ENCODE data around the gene INCA1. TPM values are rescaled to one million over a fixed set of nuclear protein-coding genes. Genes with fewer than 3 reads are reported as not detected.
A peak's percentile ranks its signal among the peaks of the same experiment; 100 is the strongest.

The INCA1 gene
- polyA plus RNA-seq, 3 donors, result 0.38 to 0.52 (median 0.44) TPM

GRCh38 chr17:4944554-4945175 is 52.7 kb downstream of the INCA1 start:
- H3K4me1 Mint-ChIP-seq, result peaks cover 66% of the 10 kb centered on the region
- peaks cover 0 to 5% (median 0%) of the 10 kb centered on the region in 3 donors for H3K27me3 Mint-ChIP-seq (ENCODE audit: low read depth in 3 of 3)
- no peaks in the 10 kb centered on the region for H3K9me3 ChIP-seq (replicated peaks in 1 of 2; ENCODE audit: control insufficient read depth in 1 of 2, insufficient read depth in 1 of 2, low read length in 2 of 2)
- peaks cover 32 to 43% of the 10 kb centered on the region in 2 donors for H3K36me3 ChIP-seq (replicated peaks in 1 of 2; ENCODE audit: control insufficient read depth in 1 of 2, insufficient read depth in 2 of 2, low read length in 2 of 2)
- H3K4me3 Mint-ChIP-seq, result peak overlapping the region; percentile 68 to 86
- H3K79me2 ChIP-seq (ENCODE audit: insufficient read depth, low read length), result peaks cover 81% of the 10 kb centered on the region
- intact Hi-C loops (cut with micrococcal nuclease), result loop anchor here in 1 of 2 donors (5.0 kb wide), 2 partner anchors 42 to 177 kb away; partner anchors contain the start of gene CHRNE
- H3K9me3 Mint-ChIP-seq, result no peaks in the 10 kb centered on the region
- H3K9ac ChIP-seq (ENCODE audit: insufficient read depth, low read length, poor library complexity, severe bottlenecking), result peak overlapping the region; percentile 61
- peaks cover 61 to 78% of the 10 kb centered on the region in 2 donors for H3K4me1 ChIP-seq (ENCODE audit: control insufficient read depth in 1 of 2, insufficient read depth in 2 of 2, low read length in 2 of 2)
- peak overlapping the region; percentile 95 to 99 (median 97) for H3K27ac Mint-ChIP-seq
- H3K4me2 ChIP-seq (replicated peaks; ENCODE audit: extremely low read depth, low read length, poor library complexity, severe bottlenecking), result peak overlapping the region; percentile 98
- no peak overlapping the region for H2AFZ ChIP-seq (ENCODE audit: insufficient read depth, low read depth, low read length, poor library complexity, severe bottlenecking)
- no peak for TF ChIP-seq CTCF (IDR thresholded peaks at IDR 0.05)
- DNase-seq, result no peak
- H3K36me3 Mint-ChIP-seq, result peaks cover 44 to 51% of the 10 kb centered on the region in 2 donors
- 28% methylated on average over 5 of the region's 8 CpGs for WGBS (ENCODE audit: insufficient coverage)
- H4K20me1 ChIP-seq (ENCODE audit: insufficient read depth, low read length), result peaks cover 71% of the 10 kb centered on the region
- H3K27me3 ChIP-seq (ENCODE audit: control insufficient read depth in 2 of 2, insufficient read depth in 2 of 2, low read length in 2 of 2), result no peaks in the 10 kb centered on the region
- H3K27ac ChIP-seq (ENCODE audit: low read depth in 1 of 2, low read length in 2 of 2), result peak overlapping the region; percentile 85 to 94
- H3K4me3 ChIP-seq (replicated peaks in 1 of 3; ENCODE audit: low read depth in 2 of 3, low read length in 3 of 3), result peak overlapping the region; percentile 2 to 94 (median 17)

GRCh38 chr17:4944163-4944553 is 53.2 kb downstream of the INCA1 start:
- TF ChIP-seq CTCF (IDR thresholded peaks at IDR 0.05), result no peak
- Histone ChIP-seq H3K4me1 (ENCODE audit: control insufficient read depth in 1 of 2, insufficient read depth in 2 of 2, low read length in 2 of 2) (peaks cover 65 to 77% of the 10 kb centered on the region in 2 donors), H2AFZ (ENCODE audit: insufficient read depth, low read depth, low read length, poor library complexity, severe bottlenecking) (no peak overlapping the region), H3K27ac (ENCODE audit: low read depth in 1 of 2, low read length in 2 of 2) (peak overlapping the region; percentile 85 to 94), H3K9ac (ENCODE audit: insufficient read depth, low read length, poor library complexity, severe bottlenecking) (peak overlapping the region; percentile 61), H3K36me3 (replicated peaks in 1 of 2; ENCODE audit: control insufficient read depth in 1 of 2, insufficient read depth in 2 of 2, low read length in 2 of 2) (peaks cover 32 to 43% of the 10 kb centered on the region in 2 donors), H3K27me3 (ENCODE audit: control insufficient read depth in 2 of 2, insufficient read depth in 2 of 2, low read length in 2 of 2) (no peaks in the 10 kb centered on the region), H3K79me2 (ENCODE audit: insufficient read depth, low read length) (peaks cover 86% of the 10 kb centered on the region), H3K4me3 (replicated peaks in 1 of 3; ENCODE audit: low read depth in 2 of 3, low read length in 3 of 3) (peak overlapping the region in 1 of 3 experiments; percentile 94), H4K20me1 (ENCODE audit: insufficient read depth, low read length) (peaks cover 72% of the 10 kb centered on the region), H3K9me3 (replicated peaks in 1 of 2; ENCODE audit: control insufficient read depth in 1 of 2, insufficient read depth in 1 of 2, low read length in 2 of 2) (no peaks in the 10 kb centered on the region), H3K4me2 (replicated peaks; ENCODE audit: extremely low read depth, low read length, poor library complexity, severe bottlenecking) (peak overlapping the region; percentile 98)
- WGBS (ENCODE audit: insufficient coverage), result 0% methylated on average over 2 of the region's 3 CpGs
- peak in 2 of 3 donors; percentile 56 to 65 for DNase-seq
- Mint-ChIP-seq H3K4me1 (peaks cover 67% of the 10 kb centered on the region), H3K27ac (peak overlapping the region; percentile 95 to 99 (median 97)), H3K36me3 (peaks cover 44 to 51% of the 10 kb centered on the region in 2 donors), H3K27me3 (ENCODE audit: low read depth in 3 of 3) (peaks cover 0 to 5% (median 0%) of the 10 kb centered on the region in 3 donors), H3K9me3 (no peaks in the 10 kb centered on the region), H3K4me3 (peak overlapping the region; percentile 68 to 86)
- intact Hi-C loops (cut with micrococcal nuclease), result no loop called here

Measured in CD14-positive monocyte (primary cell).